ENCODE measurements around the gene CDC42SE1.
A peak's percentile ranks its signal among the peaks of the same experiment; 100 is the strongest.

Gene CDC42SE1

DNA sequence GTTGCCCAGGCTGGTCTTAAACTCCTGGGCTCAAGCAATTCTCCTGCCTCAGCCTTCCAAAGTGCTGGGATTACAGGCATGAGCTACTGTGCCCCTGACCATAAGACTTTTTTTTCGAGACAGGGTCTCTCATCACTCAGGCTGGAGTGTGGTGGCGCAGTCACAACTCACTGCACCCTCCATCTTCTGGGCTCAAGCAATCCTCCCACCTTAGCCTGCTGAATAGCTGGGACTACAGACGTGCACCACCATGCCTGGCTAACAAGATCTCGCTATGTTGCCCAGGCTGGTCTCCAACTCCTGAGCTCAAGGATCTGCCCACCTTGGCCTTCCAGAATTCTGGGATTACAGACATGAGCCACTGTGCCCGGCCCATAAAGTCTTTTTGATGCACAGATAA lies 10.0 kb downstream of the CDC42SE1 start:
- no peak overlapping the region for H3K27ac ChIP-seq (ENCODE audit: low read depth, low read length)
- no peaks in the 10 kb centered on the region for H3K9me2 ChIP-seq (replicated peaks; ENCODE audit: control insufficient read depth, low read length)
- no peaks in the 10 kb centered on the region for H3K79me2 ChIP-seq (ENCODE audit: control insufficient read depth, low read length)
- TF ChIP-seq EZH2phosphoT487 (IDR thresholded peaks at IDR 0.05; ENCODE audit: borderline replicate concordance, low read length) = no peak
- TF ChIP-seq, protein P1, sequence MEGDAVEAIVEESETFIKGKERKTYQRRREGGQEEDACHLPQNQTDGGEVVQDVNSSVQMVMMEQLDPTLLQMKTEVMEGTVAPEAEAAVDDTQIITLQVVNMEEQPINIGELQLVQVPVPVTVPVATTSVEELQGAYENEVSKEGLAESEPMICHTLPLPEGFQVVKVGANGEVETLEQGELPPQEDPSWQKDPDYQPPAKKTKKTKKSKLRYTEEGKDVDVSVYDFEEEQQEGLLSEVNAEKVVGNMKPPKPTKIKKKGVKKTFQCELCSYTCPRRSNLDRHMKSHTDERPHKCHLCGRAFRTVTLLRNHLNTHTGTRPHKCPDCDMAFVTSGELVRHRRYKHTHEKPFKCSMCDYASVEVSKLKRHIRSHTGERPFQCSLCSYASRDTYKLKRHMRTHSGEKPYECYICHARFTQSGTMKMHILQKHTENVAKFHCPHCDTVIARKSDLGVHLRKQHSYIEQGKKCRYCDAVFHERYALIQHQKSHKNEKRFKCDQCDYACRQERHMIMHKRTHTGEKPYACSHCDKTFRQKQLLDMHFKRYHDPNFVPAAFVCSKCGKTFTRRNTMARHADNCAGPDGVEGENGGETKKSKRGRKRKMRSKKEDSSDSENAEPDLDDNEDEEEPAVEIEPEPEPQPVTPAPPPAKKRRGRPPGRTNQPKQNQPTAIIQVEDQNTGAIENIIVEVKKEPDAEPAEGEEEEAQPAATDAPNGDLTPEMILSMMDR (IDR thresholded peaks at IDR 0.05; ENCODE audit: low read depth, low read length, poor library complexity, severe bottlenecking) = no peak
- H3K4me1 ChIP-seq (ENCODE audit: control insufficient read depth, low read length) = peaks cover 17% of the 10 kb centered on the region
- H3K36me3 ChIP-seq (ENCODE audit: control insufficient read depth, low read length) = peaks cover 40% of the 10 kb centered on the region
- H3K4me2 ChIP-seq (ENCODE audit: low read length) = no peak overlapping the region
- no peaks in the 10 kb centered on the region for H3K9me3 ChIP-seq (ENCODE audit: control insufficient read depth, insufficient read depth, low read length)
- H4K20me1 ChIP-seq (ENCODE audit: control insufficient read depth, insufficient read depth, low read depth, low read length) = peaks cover 2% of the 10 kb centered on the region; the same call in 1 of the 2 replicates
- no peaks in the 10 kb centered on the region for H3K27me3 ChIP-seq (ENCODE audit: control insufficient read depth, low read length)
- H3K4me3 ChIP-seq (ENCODE audit: low read length) = no peak overlapping the region
- peaks cover 38% of the 10 kb centered on the region for H3F3A ChIP-seq (ENCODE audit: control insufficient read depth, insufficient read depth)

DNA sequence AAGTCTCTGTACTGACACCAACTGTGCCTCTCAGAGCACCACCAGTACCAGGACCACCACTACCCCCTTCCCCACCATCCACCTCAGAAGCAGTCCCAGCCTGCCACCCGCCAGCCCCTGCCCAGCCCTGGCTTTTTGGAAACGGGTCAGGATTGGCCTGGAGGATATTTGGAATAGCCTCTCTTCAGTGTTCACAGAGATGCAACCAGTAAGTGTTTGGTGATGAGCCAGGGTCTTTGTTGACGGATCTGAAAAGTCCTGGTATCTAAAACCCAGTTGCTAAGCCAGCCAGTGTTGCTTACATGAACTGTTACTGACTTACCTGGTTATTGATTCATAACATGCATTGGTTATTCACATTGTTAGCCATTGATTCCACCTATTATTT lies 10.8 kb downstream of the CDC42SE1 start:
- peak overlapping the region; percentile 87 for H3K4me3 ChIP-seq (ENCODE audit: low read length)
- no peaks in the 10 kb centered on the region for H3K9me2 ChIP-seq (replicated peaks; ENCODE audit: control insufficient read depth, low read length)
- TF ChIP-seq, protein P1 (IDR thresholded peaks at IDR 0.05; ENCODE audit: low read depth, low read length, poor library complexity, severe bottlenecking) = no peak
- no peak for TF ChIP-seq EZH2phosphoT487 (IDR thresholded peaks at IDR 0.05; ENCODE audit: borderline replicate concordance, low read length)
- no peaks in the 10 kb centered on the region for H3K79me2 ChIP-seq (ENCODE audit: control insufficient read depth, low read length)
- H3K27ac ChIP-seq (ENCODE audit: low read depth, low read length) = no peak overlapping the region
- peak overlapping the region; percentile 92 for H3K4me2 ChIP-seq (ENCODE audit: low read length)
- no peaks in the 10 kb centered on the region for H3K9me3 ChIP-seq (ENCODE audit: control insufficient read depth, insufficient read depth, low read length)
- H3K4me1 ChIP-seq (ENCODE audit: control insufficient read depth, low read length) = peaks cover 17% of the 10 kb centered on the region
- H3F3A ChIP-seq (ENCODE audit: control insufficient read depth, insufficient read depth) = peaks cover 38% of the 10 kb centered on the region
- no peaks in the 10 kb centered on the region for H3K27me3 ChIP-seq (ENCODE audit: control insufficient read depth, low read length)
- peaks cover 2% of the 10 kb centered on the region; the same call in 1 of the 2 replicates for H4K20me1 ChIP-seq (ENCODE audit: control insufficient read depth, insufficient read depth, low read depth, low read length)
- H3K36me3 ChIP-seq (ENCODE audit: control insufficient read depth, low read length) = peaks cover 31% of the 10 kb centered on the region

DNA sequence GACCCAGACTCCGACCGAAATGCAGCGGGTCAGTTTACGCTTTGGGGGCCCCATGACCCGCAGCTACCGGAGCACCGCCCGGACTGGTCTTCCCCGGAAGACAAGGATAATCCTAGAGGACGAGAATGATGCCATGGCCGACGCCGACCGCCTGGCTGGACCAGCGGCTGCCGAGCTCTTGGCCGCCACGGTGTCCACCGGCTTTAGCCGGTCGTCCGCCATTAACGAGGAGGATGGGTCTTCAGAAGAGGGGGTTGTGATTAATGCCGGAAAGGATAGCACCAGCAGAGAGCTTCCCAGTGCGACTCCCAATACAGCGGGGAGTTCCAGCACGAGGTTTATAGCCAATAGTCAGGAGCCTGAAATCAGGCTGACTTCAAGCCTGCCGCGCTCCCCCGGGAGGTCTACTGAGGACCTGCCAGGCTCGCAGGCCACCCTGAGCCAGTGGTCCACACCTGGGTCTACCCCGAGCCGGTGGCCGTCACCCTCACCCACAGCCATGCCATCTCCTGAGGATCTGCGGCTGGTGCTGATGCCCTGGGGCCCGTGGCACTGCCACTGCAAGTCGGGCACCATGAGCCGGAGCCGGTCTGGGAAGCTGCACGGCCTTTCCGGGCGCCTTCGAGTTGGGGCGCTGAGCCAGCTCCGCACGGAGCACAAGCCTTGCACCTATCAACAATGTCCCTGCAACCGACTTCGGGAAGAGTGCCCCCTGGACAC lies 11.3 kb downstream of the CDC42SE1 start:
- no peak overlapping the region for H3K27ac ChIP-seq (ENCODE audit: low read depth, low read length)
- peaks cover 38% of the 10 kb centered on the region for H3F3A ChIP-seq (ENCODE audit: control insufficient read depth, insufficient read depth)
- no peak for TF ChIP-seq EZH2phosphoT487 (IDR thresholded peaks at IDR 0.05; ENCODE audit: borderline replicate concordance, low read length)
- TF ChIP-seq, protein P1 (IDR thresholded peaks at IDR 0.05; ENCODE audit: low read depth, low read length, poor library complexity, severe bottlenecking) = peak; percentile 75

More for the DNA sequence above, 11.3 kb downstream of the CDC42SE1 start:
- Histone ChIP-seq H3K9me3 (ENCODE audit: control insufficient read depth, insufficient read depth, low read length) (no peaks in the 10 kb centered on the region), H3K36me3 (ENCODE audit: control insufficient read depth, low read length) (peaks cover 26% of the 10 kb centered on the region), H4K20me1 (ENCODE audit: control insufficient read depth, insufficient read depth, low read depth, low read length) (peaks cover 2% of the 10 kb centered on the region; the same call in 1 of the 2 replicates), H3K79me2 (ENCODE audit: control insufficient read depth, low read length) (no peaks in the 10 kb centered on the region), H3K9me2 (replicated peaks; ENCODE audit: control insufficient read depth, low read length) (no peaks in the 10 kb centered on the region), H3K4me2 (ENCODE audit: low read length) (peak overlapping the region; percentile 92), H3K4me1 (ENCODE audit: control insufficient read depth, low read length) (peaks cover 17% of the 10 kb centered on the region), H3K27me3 (ENCODE audit: control insufficient read depth, low read length) (no peaks in the 10 kb centered on the region), H3K4me3 (ENCODE audit: low read length) (peak overlapping the region; percentile 87)

All from DOHH2 (cell line).